GM21381 (cell line): Measurements from ENCODE around the gene NLRP1.

ENCODE experiments used
- ATAC-seq: cut with Tn5 transposase; IDR thresholded peaks from one replicate; pipeline ENCODE4 v1.9.1; 2021; ENCODE audit warnings: mild to moderate bottlenecking, moderate library complexity; ENCODE audit not compliant: unreplicated experiment

Gene NLRP1

DNA sequence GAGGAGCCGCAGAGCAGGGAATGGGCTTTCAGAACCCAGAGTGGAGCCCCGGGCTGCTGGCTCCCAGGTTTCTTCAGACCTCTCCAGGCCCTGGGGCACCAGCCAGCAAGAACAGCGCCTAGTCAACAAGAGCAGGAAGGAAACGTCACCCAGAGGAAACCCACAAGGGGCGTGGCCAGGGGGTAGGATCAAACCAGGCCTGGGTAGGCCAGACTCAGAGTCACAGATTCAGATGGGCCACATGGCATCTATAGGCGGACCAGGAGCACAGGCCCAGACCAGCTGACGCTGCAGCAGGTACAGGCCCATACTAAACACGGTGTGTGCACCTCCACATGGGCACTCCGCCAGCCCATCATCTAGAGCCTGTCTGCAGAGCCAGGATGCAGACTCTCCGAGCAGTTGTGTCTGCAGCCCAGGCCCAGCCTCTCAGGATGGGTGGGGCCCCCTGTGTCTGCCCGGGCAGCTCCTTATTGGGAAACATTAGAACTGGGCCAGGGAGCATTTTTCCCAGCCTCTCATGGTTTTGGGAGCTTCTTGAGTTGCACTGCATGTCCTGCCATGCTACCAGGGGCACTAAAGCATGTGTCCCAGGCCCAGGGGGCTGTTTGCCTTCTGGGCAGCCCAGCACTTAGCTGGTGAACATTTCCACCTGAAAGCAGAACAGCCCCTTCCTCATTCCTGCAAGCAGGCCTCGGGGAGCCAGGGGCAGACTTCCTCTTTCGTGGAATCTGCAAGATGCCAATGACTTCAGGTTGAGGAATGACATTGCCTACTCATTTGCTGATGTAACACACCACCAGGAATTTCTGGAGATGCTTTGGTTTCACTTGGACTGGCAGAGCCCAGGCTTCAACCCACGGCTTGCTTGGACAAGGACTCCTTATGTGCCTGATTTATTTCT is at the start of gene NLRP1:
TSS of gene NLRP1 (minus strand) at position 127 of the 904 bp plus-strand sequence. CDS start 552 bp downstream, outside the sequence.
- ATAC-seq = peak; percentile 77

DNA sequence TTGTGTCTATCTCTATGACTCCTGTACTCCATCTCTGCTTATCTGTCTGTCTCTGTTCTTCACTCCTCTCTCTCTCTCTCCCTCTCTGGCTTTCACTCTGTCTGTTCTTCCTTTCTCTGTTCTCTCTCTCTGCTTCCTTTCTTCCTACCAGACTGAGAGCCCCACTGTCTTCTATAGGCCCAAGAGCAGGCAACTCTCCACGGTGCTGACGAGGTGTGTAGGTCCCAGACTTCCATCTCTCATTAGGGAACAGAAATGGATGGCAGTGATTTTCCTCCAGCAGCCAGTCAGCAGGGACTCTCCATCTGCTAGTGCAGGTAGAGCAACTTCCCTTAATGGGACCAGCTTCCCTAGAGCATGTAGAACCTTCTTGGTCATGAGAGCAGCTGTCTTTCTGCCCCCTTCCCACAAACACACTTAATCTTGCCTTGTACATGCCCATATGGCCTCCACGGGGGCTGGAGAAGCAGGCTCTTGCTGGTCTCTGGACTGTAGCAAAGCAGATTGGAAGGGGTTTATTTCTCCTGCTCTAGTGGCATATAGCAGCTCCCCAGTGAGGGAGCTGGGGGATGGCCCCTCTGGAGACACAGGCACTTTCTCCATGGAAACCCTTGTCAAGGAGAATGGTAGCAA is 47.8 kb upstream of the NLRP1 start:
- no peak for ATAC-seq

DNA sequence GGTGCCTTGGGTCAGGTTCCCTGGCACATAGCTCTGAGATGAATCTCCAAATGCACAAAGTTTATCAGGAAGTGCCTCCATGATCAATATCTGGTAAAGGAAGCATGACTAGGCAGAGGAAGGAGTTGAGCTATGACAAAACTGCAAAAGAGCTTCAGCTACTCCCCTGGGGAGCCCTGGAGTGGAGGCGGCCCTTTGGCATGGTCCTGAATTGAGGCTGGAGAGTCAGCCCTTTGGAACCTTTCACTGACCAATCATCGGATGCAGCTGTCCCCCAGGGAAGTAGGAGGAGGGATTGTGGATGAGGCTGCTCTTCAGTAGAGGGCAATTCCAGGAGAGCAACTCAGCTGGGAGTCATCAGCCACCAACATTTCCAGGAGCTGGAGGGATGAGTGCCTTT is 46.1 kb upstream of the NLRP1 start:
- no peak for ATAC-seq

DNA sequence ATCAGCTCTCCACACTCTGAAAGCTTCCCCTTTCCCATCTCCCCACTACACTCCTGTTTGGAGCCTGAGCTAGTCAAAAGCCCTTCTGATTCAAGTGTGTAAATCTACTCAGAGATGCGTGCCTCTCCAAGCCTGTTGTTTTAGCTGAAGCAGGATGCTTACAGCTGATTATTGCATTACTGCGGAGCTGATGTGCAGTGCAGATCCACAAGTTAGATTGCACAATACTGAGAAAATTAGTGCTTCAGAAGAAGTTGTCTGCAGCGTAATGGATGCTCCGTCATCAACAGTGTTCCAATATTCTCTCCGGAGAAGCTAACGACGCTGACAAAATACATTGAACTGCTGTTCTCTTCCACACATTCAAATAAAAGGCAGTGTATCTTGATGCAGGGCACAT is 44.8 kb upstream of the NLRP1 start:
- ATAC-seq = no peak

DNA sequence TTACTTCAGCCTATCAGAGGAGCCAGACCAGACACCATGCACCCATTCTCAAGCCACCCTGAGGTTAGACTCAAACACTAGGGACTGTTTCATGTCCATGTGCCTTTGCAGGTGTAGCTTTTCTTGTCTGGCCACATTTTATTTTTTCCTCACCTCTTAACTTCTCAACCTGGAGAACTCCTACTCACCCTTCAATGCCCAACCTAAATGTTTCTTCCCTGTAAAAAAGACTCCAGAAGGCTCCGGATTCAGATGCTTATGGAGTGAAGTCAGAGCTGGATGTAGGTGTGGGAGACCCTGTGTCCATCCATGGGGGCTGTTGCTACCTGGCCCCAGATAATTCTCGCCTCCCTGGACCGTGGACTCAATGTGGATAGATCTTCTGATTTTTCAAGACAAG is 44.0 kb upstream of the NLRP1 start:
- no peak for ATAC-seq

DNA sequence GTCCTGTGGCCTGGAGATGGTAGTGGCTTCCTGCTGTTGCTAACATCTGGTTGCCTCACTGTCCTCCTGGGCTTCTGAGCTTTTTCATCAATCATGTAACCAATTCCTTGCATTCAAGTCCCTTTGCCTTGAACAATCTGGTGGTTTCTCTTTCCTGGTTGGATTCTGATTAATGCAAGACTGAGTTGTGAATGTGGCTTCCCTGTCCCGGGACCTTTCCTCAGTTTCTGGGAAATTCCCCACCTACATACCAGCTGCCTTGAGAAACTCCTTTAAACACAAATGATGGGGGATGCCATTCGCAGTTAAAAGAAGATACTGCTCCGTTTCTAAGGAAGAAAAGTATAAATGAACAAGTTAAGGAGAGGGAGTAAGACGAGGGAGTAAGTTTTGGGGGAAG is 39.9 kb upstream of the NLRP1 start:
- ATAC-seq = no peak

DNA sequence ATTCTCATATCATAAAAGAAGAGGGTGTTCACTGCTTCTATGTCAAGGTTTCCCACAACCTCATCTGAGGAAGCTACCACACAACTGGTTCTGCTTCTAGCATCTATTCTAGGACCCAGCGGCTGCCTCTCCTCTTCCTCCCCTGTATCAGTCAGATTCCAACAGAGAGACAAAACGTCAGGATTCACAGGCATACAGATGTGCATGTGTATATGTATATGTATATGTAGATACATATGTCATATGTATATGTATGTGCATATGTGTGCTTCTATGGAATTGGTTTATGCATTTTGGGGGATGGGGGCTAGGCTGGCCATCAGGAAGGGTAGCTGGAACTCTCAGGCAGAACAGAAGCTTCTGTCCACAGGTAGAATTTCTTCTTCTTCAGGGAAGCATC is 37.4 kb upstream of the NLRP1 start:
- ATAC-seq = no peak

DNA sequence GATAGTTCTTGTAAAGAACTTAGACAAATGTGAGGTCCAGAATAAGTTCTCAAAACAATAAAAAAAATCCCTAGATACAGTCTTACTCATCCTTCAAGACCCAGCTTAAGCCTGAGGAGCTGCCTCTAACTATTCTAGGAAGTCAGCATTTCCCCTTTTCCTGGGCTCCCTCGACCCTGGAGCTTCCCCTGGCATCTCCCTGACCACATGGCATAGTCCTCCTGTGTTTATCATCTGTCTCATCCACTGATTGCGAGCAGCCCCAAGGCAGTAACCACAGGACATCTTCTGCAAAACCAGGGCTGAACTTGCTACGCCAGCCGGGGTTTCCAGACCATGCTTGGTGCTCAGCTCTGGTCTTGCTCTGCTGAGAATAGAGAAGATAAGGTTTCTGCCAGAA is 36.7 kb upstream of the NLRP1 start:
- ATAC-seq = no peak

DNA sequence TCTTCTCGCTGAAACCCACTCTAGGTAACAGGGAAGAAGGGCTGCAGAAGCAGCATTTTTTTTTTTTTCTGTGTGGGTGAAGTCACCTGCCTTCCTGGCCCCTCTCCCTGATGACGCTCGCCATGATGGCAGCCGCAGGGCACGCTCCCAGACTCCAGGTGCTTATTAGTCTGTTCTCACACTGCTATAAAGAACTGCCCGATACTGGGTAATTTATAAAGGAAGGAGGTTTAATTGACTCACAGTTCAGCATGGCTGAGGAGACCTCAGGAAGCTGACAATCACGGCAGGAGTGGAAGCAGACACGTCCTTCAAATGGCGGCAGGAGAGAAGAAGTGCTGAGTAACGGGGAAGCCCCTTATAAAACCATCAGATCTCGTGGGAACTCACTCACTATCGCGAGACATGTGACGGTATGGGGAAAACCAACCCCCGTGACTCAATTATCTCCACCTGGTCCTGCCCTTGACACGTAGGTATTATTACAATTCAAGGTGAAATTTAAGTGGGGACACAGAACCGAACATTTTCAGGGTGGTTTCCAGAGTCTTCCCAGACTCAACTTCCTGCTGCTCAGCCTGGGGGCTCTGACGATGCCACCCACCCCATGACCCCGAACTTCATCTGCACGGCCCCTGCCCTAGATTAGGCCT is 34.9 kb upstream of the NLRP1 start:
- no peak for ATAC-seq

DNA sequence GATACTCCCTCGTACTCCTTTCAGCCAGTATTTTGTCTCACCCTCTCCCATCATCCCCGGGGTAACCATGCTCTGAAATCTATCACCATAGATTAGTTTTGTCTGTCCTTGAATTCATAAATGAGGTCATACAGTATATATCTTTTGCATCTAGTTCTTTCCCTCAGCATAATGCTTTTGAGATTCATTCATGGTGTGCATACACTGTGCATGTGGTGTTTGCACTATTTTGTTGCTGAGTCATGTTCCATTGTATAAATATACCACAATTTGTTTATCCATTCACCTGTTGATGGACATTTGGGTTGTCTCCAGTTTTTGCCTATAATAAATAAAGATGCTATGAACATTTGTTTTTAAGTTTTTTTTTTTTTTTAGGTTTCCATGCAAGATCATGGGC is 34.2 kb upstream of the NLRP1 start:
- ATAC-seq = no peak

DNA sequence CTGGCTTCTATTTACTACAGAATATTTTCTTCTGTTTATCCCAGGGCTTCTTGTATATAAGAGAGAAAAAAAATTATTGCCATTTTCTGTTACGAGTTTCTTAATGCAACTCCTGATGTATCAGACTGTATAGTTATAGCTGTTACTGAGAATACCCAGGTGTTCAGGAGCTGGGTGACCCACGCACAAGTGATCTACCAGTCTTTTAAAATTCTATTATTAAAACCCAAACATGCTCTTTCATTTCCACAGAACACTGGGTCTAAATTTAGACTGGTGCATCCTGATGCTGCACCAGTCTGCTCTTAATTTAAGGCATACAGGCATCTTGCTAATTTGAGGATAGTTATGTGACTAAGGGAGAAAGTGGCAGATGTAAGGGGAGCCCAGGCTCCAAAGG is 31.2 kb upstream of the NLRP1 start:
- no peak for ATAC-seq

DNA sequence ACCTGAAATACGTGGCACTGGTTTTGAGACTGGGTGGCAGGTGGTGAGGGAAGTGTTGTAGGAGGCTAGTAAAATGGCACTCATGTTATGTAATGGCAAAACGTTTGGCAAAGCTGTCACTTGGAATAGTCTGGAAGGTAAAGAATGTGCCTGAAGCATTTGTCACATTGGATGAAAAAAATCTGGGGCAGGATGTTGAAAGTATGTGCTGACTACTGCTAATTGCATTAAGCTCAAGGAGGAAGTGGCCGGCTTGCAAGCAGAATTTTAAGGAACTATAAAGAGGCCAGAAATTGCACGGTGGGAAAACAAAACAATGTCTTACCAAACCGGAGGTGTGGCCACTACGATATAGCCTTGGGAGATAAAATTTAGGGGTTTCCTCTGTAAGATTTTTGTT is 26.6 kb upstream of the NLRP1 start:
- no peak for ATAC-seq

DNA sequence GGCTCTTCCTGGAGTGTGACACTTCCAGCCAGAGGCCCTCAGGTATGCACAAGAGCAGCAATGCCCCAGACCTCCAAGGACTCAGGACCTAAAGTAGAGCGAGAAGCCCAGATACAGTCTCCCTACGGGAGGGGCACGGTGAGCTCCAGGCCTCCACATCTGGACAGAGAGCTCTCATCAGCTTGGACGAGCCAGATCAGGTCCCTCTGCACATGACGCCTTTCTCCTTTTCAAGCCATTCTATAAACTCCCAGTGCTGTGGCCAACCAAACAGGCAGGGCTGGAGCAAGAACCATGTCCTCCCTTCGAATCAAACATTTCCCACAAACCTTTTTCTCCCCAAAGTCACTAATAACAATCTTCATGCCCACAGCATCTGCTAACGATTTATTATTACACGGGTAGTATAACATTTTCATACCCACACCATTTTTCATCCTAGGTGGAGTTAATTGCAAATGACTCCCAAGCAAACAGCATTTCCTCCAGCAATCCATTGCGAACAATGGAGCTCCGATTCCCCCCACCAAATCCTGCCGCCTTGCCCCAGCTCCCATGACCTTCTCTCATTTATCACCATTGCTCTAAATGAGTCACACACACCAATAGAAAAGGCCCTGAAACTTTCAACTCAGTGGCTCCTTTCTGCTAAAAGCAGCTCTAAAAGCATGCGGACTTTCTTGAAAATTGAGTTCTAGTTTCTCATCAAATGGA is 24.2 kb upstream of the NLRP1 start:
- no peak for ATAC-seq

DNA sequence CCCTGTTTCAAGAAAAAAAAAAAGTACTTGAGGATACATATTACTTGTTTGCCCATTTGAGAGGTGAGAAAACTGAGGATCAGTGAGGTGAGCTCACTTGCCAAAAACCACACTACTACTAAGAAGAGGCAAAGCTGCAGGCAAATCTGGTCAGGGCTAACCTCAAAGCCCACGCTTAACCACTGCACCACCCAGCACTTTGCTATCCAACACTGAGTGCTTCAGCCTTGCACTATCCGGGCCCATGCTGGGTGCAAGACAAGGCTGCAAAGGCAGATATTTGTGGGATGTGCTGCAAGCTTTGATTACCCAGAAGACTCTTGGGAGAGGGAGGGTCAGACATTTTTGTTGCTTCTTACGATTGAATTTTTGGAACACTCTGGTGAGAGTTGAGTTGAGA is 23.6 kb upstream of the NLRP1 start:
- no peak for ATAC-seq

DNA sequence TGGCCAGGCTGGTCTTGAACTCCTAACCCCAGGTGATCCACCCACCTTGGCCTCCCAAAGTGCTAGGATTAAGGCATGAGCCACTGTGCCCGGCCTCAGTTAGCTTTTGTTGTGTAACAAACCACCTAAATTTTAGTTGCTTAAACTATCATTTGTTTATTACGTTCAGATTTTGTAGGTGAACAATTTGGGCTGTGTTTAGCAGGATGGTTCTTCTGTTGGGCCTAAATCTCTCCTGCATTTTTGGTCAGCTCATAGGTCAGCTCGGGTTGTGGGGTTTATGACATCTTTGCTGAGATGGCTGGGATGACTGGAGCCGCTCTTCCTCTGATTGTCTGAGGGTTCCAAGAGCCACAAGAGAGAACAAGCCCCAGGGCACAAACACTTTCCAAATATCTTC is 21.1 kb upstream of the NLRP1 start:
- no peak for ATAC-seq

DNA sequence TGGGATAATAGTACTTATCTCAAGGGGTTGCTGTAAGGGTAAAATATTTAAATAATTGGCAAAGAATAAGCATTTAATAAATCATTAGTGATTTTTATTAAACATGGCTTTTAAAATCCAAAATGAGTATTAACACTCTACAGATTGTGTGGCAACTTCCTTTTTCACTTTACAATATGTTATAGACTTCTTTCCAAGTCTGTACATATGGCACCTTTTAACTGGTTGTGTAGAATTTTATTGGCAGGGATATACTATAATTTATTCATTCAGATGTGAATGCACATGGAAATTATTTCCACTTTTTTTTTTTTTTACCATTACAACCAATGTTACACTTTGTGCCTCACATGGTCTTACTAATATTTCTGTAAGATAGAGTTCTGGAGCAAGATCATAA is 15.7 kb upstream of the NLRP1 start:
- no peak for ATAC-seq

DNA sequence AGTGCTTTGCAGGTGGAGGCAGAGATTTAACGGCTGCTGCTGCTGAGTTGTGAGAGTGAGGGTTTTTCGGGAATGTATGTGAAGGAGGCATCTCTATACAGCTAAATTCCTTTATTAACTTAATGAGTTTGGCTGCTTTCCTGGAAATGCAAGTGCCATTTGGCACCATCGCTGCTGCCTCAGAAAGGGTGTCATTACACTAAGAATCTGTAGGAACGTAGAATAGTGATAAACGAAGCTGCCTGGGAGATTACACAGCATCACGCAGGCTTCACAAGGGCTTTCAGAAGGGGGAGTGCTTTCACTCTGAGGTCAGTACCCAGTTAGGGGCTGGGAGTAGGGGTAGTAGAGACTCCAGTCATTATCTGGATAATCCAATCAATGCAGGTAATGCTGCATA is 14.1 kb upstream of the NLRP1 start:
- ATAC-seq = no peak

DNA sequence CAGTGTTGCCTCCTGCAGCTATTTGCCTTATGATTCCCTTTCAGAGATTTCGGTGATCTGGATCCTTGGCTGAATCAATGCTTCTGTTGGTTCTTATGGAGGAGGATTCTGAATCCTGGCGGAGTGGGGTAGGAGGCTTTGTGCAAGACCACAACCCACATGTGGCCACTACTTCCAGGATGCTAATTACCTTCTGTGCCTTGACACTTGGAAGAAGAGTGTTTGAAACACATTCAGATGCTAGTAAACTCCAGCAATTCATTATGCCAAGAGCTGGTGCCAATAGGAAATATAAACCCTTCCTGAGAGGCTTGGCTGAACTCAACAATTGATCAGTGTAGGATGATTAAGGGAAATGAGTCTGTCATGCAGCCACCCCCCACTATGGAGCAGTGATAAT is 12.1 kb upstream of the NLRP1 start:
- no peak for ATAC-seq

DNA sequence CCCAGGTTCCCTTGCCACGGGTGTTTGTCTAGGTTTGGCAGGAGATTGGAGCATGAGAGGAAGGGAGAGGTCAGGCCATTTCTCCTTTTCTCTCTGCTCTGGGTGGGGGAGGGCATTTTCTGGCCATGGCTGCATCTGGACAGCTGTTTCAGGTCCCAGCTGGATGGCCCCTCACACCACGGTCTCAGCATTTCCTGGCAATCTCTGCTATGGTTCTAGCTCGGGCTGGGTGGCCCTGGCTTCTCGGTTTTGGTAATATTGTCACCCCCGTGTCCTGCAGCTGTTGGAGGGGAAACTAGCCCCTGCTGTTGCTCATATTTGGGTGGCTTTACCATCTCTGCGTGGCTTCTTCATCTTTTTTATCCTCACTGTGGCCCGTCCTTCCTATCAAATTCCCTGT is 11.5 kb upstream of the NLRP1 start:
- no peak for ATAC-seq

DNA sequence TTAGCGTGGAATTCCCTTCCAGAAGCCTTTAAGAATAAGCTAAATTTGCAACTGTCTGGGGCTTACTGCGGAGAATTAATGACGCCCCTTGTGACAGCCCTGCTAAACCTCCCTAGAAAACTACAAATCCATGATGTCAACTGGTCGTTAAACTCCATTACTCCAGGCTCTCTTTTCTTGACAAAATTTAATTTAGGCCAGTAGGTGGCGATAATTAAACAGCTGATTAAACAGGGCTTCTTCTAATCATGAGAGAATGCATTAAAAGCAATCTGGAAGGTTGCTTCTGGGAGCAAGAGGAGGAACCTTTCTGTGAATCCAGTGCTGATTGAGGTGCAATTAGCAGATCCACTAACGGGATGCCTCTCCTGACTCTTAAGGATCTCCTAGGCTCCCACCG is 8.1 kb upstream of the NLRP1 start:
- ATAC-seq = no peak

DNA sequence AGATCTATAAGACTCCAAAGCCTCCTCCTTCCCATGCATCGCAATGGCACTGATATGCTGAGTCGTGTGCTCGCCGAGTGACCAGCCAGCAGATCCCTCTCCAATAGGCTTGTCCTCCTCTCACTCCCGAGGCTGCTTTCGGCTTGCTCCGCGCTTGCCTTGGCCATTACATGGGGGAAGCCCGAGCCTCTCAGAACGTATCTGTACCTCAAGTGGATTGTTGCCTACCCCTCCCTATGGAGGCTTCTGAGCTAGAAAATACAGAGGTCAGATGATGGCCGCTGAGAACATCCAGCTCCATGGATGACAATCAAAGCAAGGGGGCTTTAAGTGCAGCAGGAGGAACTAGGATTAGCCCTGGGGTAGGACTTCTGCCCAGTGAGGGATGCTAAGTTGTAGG is 7.7 kb upstream of the NLRP1 start:
- ATAC-seq = no peak
